ENCODE results near the gene PLD5. TPM values are rescaled to one million over a fixed set of nuclear protein-coding genes. Genes with fewer than 3 reads are reported as not detected.
"Not testable (repeated sequence)": the region's sequence is repeated elsewhere in the genome, so short reads cannot be mapped to it uniquely, and the experiment has no call there.

The PLD5 gene
- total RNA-seq, 2 experiments from 2014 or later, result not detected

- H3K9me3 Mint-ChIP-seq; H3K4me3 Mint-ChIP-seq; H3K4me1 Mint-ChIP-seq; DNase-seq; H3K27ac Mint-ChIP-seq; H3K36me3 Mint-ChIP-seq (ENCODE audit: low read depth); CTCF ChIA-PET; H3K27me3 Mint-ChIP-seq; POLR2A ChIA-PET: not testable (repeated sequence)
Measured at GRCh38 chr1:242267004-242267403, 257.5 kb downstream of the PLD5 start.

- H3K4me1 Mint-ChIP-seq; DNase-seq; H3K27me3 Mint-ChIP-seq; H3K27ac Mint-ChIP-seq; POLR2A ChIA-PET; H3K9me3 Mint-ChIP-seq; H3K4me3 Mint-ChIP-seq; H3K36me3 Mint-ChIP-seq (ENCODE audit: low read depth); CTCF ChIA-PET: not testable (repeated sequence)
Measured at GRCh38 chr1:242264419-242264818, 260.1 kb downstream of the PLD5 start.

- Mint-ChIP-seq H3K4me3 (no peak overlapping the region), H3K27ac (no peak overlapping the region), H3K9me3 (no peaks in the 10 kb centered on the region), H3K4me1 (no peaks in the 10 kb centered on the region), H3K36me3 (ENCODE audit: low read depth) (no peaks in the 10 kb centered on the region), H3K27me3 (no peaks in the 10 kb centered on the region)
- no peak for DNase-seq
- ChIA-PET CTCF (no interaction called here), POLR2A (no interaction called here)
Measured at GRCh38 chr1:242245255-242245654, 279.2 kb downstream of the PLD5 start.

- no peak for DNase-seq
- H3K27ac Mint-ChIP-seq, result no peak overlapping the region
- no peak overlapping the region for H3K4me3 Mint-ChIP-seq
- H3K27me3 Mint-ChIP-seq, result no peaks in the 10 kb centered on the region
- H3K9me3 Mint-ChIP-seq, result no peaks in the 10 kb centered on the region
- no peaks in the 10 kb centered on the region for H3K36me3 Mint-ChIP-seq (ENCODE audit: low read depth)
- ChIA-PET POLR2A (no interaction called here), CTCF (no interaction called here)
- H3K4me1 Mint-ChIP-seq, result no peaks in the 10 kb centered on the region
Measured at GRCh38 chr1:242243472-242243871, 281.0 kb downstream of the PLD5 start.

- DNase-seq, result no peak
- H3K4me1 Mint-ChIP-seq, result no peaks in the 10 kb centered on the region
- no peak overlapping the region for H3K27ac Mint-ChIP-seq
- ChIA-PET CTCF (no interaction called here), POLR2A (no interaction called here)
- H3K4me3 Mint-ChIP-seq, result no peak overlapping the region
- no peaks in the 10 kb centered on the region for H3K36me3 Mint-ChIP-seq (ENCODE audit: low read depth)
- H3K9me3 Mint-ChIP-seq, result no peaks in the 10 kb centered on the region
- no peaks in the 10 kb centered on the region for H3K27me3 Mint-ChIP-seq
Measured at GRCh38 chr1:242242983-242243382, 281.5 kb downstream of the PLD5 start.

- ChIA-PET CTCF (no interaction called here), POLR2A (no interaction called here)
- DNase-seq, result no peak
- H3K4me1 Mint-ChIP-seq, result no peaks in the 10 kb centered on the region
- H3K36me3 Mint-ChIP-seq (ENCODE audit: low read depth), result no peaks in the 10 kb centered on the region
- H3K9me3 Mint-ChIP-seq, result no peaks in the 10 kb centered on the region
- no peak overlapping the region for H3K4me3 Mint-ChIP-seq
- H3K27me3 Mint-ChIP-seq, result no peaks in the 10 kb centered on the region
- no peak overlapping the region for H3K27ac Mint-ChIP-seq
Measured at GRCh38 chr1:242241936-242242335, 282.6 kb downstream of the PLD5 start.

- CTCF ChIA-PET, result no interaction called here
- Mint-ChIP-seq H3K36me3 (ENCODE audit: low read depth) (no peaks in the 10 kb centered on the region), H3K4me3 (no peak overlapping the region), H3K4me1 (no peaks in the 10 kb centered on the region), H3K9me3 (no peaks in the 10 kb centered on the region), H3K27ac (no peak overlapping the region), H3K27me3 (no peaks in the 10 kb centered on the region)
- no peak for DNase-seq
- POLR2A ChIA-PET, result no interaction called here
Measured at GRCh38 chr1:242240691-242241090, 283.8 kb downstream of the PLD5 start.

GRCh38 chr1:242240077-242240476 lies 284.4 kb downstream of the PLD5 start:
- POLR2A ChIA-PET, result no interaction called here
- Mint-ChIP-seq H3K4me3 (no peak overlapping the region), H3K36me3 (ENCODE audit: low read depth) (no peaks in the 10 kb centered on the region), H3K4me1 (no peaks in the 10 kb centered on the region), H3K9me3 (no peaks in the 10 kb centered on the region), H3K27me3 (no peaks in the 10 kb centered on the region), H3K27ac (no peak overlapping the region)
- CTCF ChIA-PET, result no interaction called here
- no peak for DNase-seq

GRCh38 chr1:242239398-242239797 lies 285.1 kb downstream of the PLD5 start:
- H3K27me3 Mint-ChIP-seq, result no peaks in the 10 kb centered on the region
- H3K36me3 Mint-ChIP-seq (ENCODE audit: low read depth), result no peaks in the 10 kb centered on the region
- no peak for DNase-seq
- ChIA-PET CTCF (no interaction called here), POLR2A (no interaction called here)
- H3K27ac Mint-ChIP-seq, result no peak overlapping the region
- no peaks in the 10 kb centered on the region for H3K9me3 Mint-ChIP-seq
- no peak overlapping the region for H3K4me3 Mint-ChIP-seq
- no peaks in the 10 kb centered on the region for H3K4me1 Mint-ChIP-seq

- H3K36me3 Mint-ChIP-seq (ENCODE audit: low read depth), result no peaks in the 10 kb centered on the region
- H3K9me3 Mint-ChIP-seq, result no peaks in the 10 kb centered on the region
- no peak overlapping the region for H3K27ac Mint-ChIP-seq
- DNase-seq, result no peak
- POLR2A ChIA-PET, result no interaction called here
- H3K27me3 Mint-ChIP-seq, result no peaks in the 10 kb centered on the region
- CTCF ChIA-PET, result no interaction called here
- no peaks in the 10 kb centered on the region for H3K4me1 Mint-ChIP-seq
- H3K4me3 Mint-ChIP-seq, result no peak overlapping the region
Measured at GRCh38 chr1:242237051-242237450, 287.4 kb downstream of the PLD5 start.

- POLR2A ChIA-PET, result no interaction called here
- no peak for DNase-seq
- CTCF ChIA-PET, result no interaction called here
- no peaks in the 10 kb centered on the region for H3K27me3 Mint-ChIP-seq
- no peaks in the 10 kb centered on the region for H3K36me3 Mint-ChIP-seq (ENCODE audit: low read depth)
- H3K4me1 Mint-ChIP-seq, result no peaks in the 10 kb centered on the region
- H3K27ac Mint-ChIP-seq, result no peak overlapping the region
- no peaks in the 10 kb centered on the region for H3K9me3 Mint-ChIP-seq
- no peak overlapping the region for H3K4me3 Mint-ChIP-seq
Measured at GRCh38 chr1:242228991-242229390, 295.5 kb downstream of the PLD5 start.

GRCh38 chr1:242225767-242226573 lies 298.5 kb downstream of the PLD5 start:
- Mint-ChIP-seq H3K4me1 (no peaks in the 10 kb centered on the region), H3K9me3 (no peaks in the 10 kb centered on the region), H3K27ac (no peak overlapping the region), H3K4me3 (no peak overlapping the region), H3K27me3 (no peaks in the 10 kb centered on the region), H3K36me3 (ENCODE audit: low read depth) (no peaks in the 10 kb centered on the region)
- no peak for DNase-seq
- ChIA-PET POLR2A (no interaction called here), CTCF (no interaction called here)

GRCh38 chr1:242224878-242225766 lies 299.4 kb downstream of the PLD5 start:
- H3K27ac Mint-ChIP-seq; H3K27me3 Mint-ChIP-seq; POLR2A ChIA-PET; CTCF ChIA-PET; H3K4me3 Mint-ChIP-seq; H3K9me3 Mint-ChIP-seq; DNase-seq; H3K36me3 Mint-ChIP-seq (ENCODE audit: low read depth); H3K4me1 Mint-ChIP-seq: not testable (repeated sequence)

GRCh38 chr1:242224461-242224860 lies 300.0 kb downstream of the PLD5 start:
- Mint-ChIP-seq H3K36me3 (ENCODE audit: low read depth) (no peaks in the 10 kb centered on the region), H3K27me3 (no peaks in the 10 kb centered on the region), H3K4me3 (no peak overlapping the region), H3K27ac (no peak overlapping the region), H3K9me3 (no peaks in the 10 kb centered on the region), H3K4me1 (no peaks in the 10 kb centered on the region)
- DNase-seq, result no peak
- CTCF ChIA-PET, result no interaction called here
- POLR2A ChIA-PET, result no interaction called here

Data from activated CD4-positive, alpha-beta T cell treated with anti-CD3 and anti-CD28 coated beads, Interleukin-2, amount 10 ng/mL, durations not matched to agents 7 days and 5 days (primary cell).